ENCODE measurements around the gene DIS3L2. TPM values are rescaled to one million over a fixed set of nuclear protein-coding genes. Genes with fewer than 3 reads are reported as not detected.

DIS3L2 gene
- total and polyA plus RNA-seq, 2 of the 8 experiments (the other 6 are each of a cell fraction or from before 2014, with no cell fraction given): 11.5 to 21.6 TPM

DNA sequence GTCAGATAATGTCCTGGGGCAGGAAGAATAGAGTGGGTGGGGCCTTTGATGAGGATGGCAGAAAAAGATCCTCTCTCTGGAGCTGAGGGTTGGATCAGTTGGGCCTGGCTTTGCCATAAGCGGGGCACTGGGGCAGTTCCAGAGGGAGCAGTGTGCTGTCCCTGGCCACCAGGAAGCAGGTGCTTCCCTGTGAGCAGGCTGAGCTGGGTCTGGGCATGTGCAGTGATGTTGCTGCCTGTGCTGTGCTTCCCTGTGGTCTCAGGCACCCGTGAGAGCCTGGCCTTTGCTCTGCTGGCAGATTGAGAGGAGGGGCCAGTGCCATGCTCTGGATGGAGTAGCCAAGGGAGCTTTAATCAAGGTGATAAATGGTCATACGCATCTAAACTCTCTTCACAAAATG lies 20.7 kb upstream of the DIS3L2 start (continued):
- TF ChIP-seq RXRA (IDR thresholded peaks at IDR 0.05; ENCODE audit: insufficient read depth, low read depth, low read length): no peak
- TF ChIP-seq TAF1 (IDR thresholded peaks at IDR 0.05; ENCODE audit: low read depth, low read length): no peak
- no peak for TF ChIP-seq GABPA (IDR thresholded peaks at IDR 0.05; ENCODE audit: borderline replicate concordance, insufficient read depth, low read length)
- no peak for TF ChIP-seq SIN3A (conservative IDR thresholded peaks at IDR 0.05 in 1 of 2, IDR thresholded peaks at IDR 0.05 in 1 of 2; ENCODE audit: low read depth in 1 of 2, low read length in 2 of 2)
- TF ChIP-seq CREB1 (IDR thresholded peaks at IDR 0.05): no peak
- TF ChIP-seq SP1 (IDR thresholded peaks at IDR 0.05; ENCODE audit: low read depth, low read length): no peak
- TF ChIP-seq ZNF274 (IDR thresholded peaks at IDR 0.05; ENCODE audit: borderline replicate concordance, extremely low read depth, low read length): no peak
- no peak for TF ChIP-seq SIRT6 (IDR thresholded peaks at IDR 0.05; ENCODE audit: low read length)

Measured in H1 (cell line).